Endothelial cell of umbilical vein (primary cell): ENCODE results near the gene LRRFIP2. TPM values are rescaled to one million over a fixed set of nuclear protein-coding genes. Genes with fewer than 3 reads are reported as not detected.

Experiments used
- BruUV-seq: library from RNA; stranded (reverse); fragments of 400-500 nt; replicated peaks from 2 replicates; lab custom pipeline; 2021; lab: Mats Ljungman, UMichigan
- CTCF ChIA-PET: fragments of 300-600, 350-600 bp; sonication (Branson Sonifier 250); formaldehyde crosslinking; loops from one replicate; lab custom pipeline; 2021; ENCODE audit warnings: antibody characterized with exemption, inconsistent platforms; lab: Charles Lee
- POLR2A ChIA-PET: fragments of 300-600, 350-600 bp; sonication (Branson Sonifier 250); formaldehyde crosslinking; loops from one replicate; lab custom pipeline; 2021; ENCODE audit warnings: antibody characterized with exemption, inconsistent platforms; lab: Charles Lee
- DNase-seq: peaks from one replicate; pipeline ENCODE4 v3.0.0-alpha.2; 2011; ENCODE audit warnings: low read depth, low spot score
- FAIRE-seq: peaks from 2 replicates; lab custom pipeline; 2011; peaks lifted over from hg19 to GRCh38; lab: Jason Lieb, UNC
- H2AFZ ChIP-seq: 2 replicates; pipeline ENCODE4 v1.6.0; 2012; ENCODE audit warnings: low read depth, low read length, control low read depth, inconsistent platforms
- H3K27ac ChIP-seq: 2 replicates; pipeline ENCODE4 v1.5.1; 2011; ENCODE audit warnings: low read depth, mild to moderate bottlenecking, control low read depth, low read length, moderate library complexity; ENCODE audit not compliant: insufficient read depth
- H3K27me3 ChIP-seq, 2 experiments: 2 replicates each; pipeline versions ENCODE4 v1.6.0 to v1.6.1; 2011; ENCODE audit warnings: low read length in 2 of 2, mixed read lengths in 1 of 2; ENCODE audit not compliant: control insufficient read depth in 2 of 2, insufficient read depth in 2 of 2
- H3K36me3 ChIP-seq, 2 experiments: 2 replicates in 1 of 2; 3 replicates in 1 of 2; pipeline ENCODE4 v1.5.1; 2011; ENCODE audit warnings: low read length in 2 of 2, mild to moderate bottlenecking in 1 of 2, moderate library complexity in 1 of 2; ENCODE audit not compliant: control insufficient read depth in 2 of 2, insufficient read depth in 2 of 2; ENCODE audit errors: extremely low read depth in 1 of 2
- H3K4me1 ChIP-seq: 3 replicates; pipeline ENCODE4 v1.5.1; 2011; ENCODE audit warnings: mild to moderate bottlenecking, low read length; ENCODE audit not compliant: control insufficient read depth, insufficient read depth; ENCODE audit errors: extremely low read depth
- H3K4me2 ChIP-seq: 2 replicates; pipeline ENCODE4 v1.6.1; 2011; ENCODE audit warnings: low read length, control low read depth, mixed read lengths; ENCODE audit not compliant: insufficient read depth
- H3K4me3 ChIP-seq, 3 experiments: fragments of 200-600 bp in 1 of 3; sonication (generic), shearing (Covaris generic) in 1 of 3; replicated peaks in 1 of 3; 2 replicates each; pipeline ENCODE4 v1.5.1; 2011 to 2016; ENCODE audit warnings: control low read depth in 3 of 3, low read length in 3 of 3, mild to moderate bottlenecking in 2 of 3, inconsistent platforms in 1 of 3, low read depth in 1 of 3, moderate library complexity in 1 of 3; ENCODE audit not compliant: insufficient read depth in 1 of 3
- H3K79me2 ChIP-seq: 2 replicates; pipeline ENCODE4 v1.6.0; 2012; ENCODE audit warnings: low read length, inconsistent platforms; ENCODE audit not compliant: control insufficient read depth, insufficient read depth
- H3K9ac ChIP-seq: replicated peaks from 2 replicates; pipeline ENCODE3; 2011; ENCODE audit warnings: low read length, control low read depth; ENCODE audit not compliant: insufficient read depth; ENCODE audit errors: extremely low read depth
- H3K9me1 ChIP-seq: replicated peaks from 3 replicates; pipeline ENCODE4 v1.6.0; 2011; ENCODE audit warnings: mild to moderate bottlenecking, low read length; ENCODE audit not compliant: control insufficient read depth, insufficient read depth; ENCODE audit errors: extremely low read depth
- H3K9me3 ChIP-seq: replicated peaks from 2 replicates; pipeline ENCODE4 v1.5.1; 2012; ENCODE audit warnings: low read length, inconsistent platforms; ENCODE audit not compliant: control insufficient read depth, insufficient read depth
- H4K20me1 ChIP-seq: replicated peaks from 2 replicates; pipeline ENCODE3; 2011; ENCODE audit warnings: mild to moderate bottlenecking, low read length; ENCODE audit not compliant: control insufficient read depth, insufficient read depth; ENCODE audit errors: extremely low read depth
- CTCF ChIP-seq, 2 donors: IDR thresholded peaks; 1 replicate in 1 of 2; 2 replicates in 1 of 2; pipeline ENCODE4 v1.5.1; 2011; ENCODE audit warnings: low read length in 2 of 2, mild to moderate bottlenecking in 2 of 2, moderate library complexity in 2 of 2, control low read depth in 1 of 2, inconsistent platforms in 1 of 2, low read depth in 1 of 2; ENCODE audit not compliant: insufficient read depth in 1 of 2; ENCODE audit errors: extremely low read depth in 1 of 2
- EZH2 ChIP-seq: IDR thresholded peaks from 2 replicates; pipeline ENCODE4 v1.6.1; 2012; ENCODE audit warnings: borderline replicate concordance, low read depth, mild to moderate bottlenecking, moderate library complexity, low read length, inconsistent platforms; ENCODE audit not compliant: severe bottlenecking
- FOS ChIP-seq: IDR thresholded peaks from 2 replicates; pipeline ENCODE4 v1.6.1; 2011; ENCODE audit warnings: mild to moderate bottlenecking, low read length, moderate library complexity, borderline replicate concordance; ENCODE audit not compliant: insufficient read depth
- GATA2 ChIP-seq: IDR thresholded peaks from 2 replicates; pipeline ENCODE4 v1.7.0; 2011; ENCODE audit warnings: low read depth, mild to moderate bottlenecking, moderate library complexity, mixed read lengths, low read length; ENCODE audit not compliant: insufficient read length, insufficient read depth
- JUN ChIP-seq: IDR thresholded peaks from 2 replicates; pipeline ENCODE4 v1.6.1; 2011; ENCODE audit warnings: borderline replicate concordance, low read depth; ENCODE audit not compliant: insufficient read length, insufficient read depth
- MAX ChIP-seq: IDR thresholded peaks from 2 replicates; pipeline ENCODE4 v1.6.1; 2011; ENCODE audit not compliant: insufficient read depth, insufficient read length
- MYC ChIP-seq: IDR thresholded peaks from one replicate; pipeline ENCODE4 v1.6.1; 2011; ENCODE audit warnings: mild to moderate bottlenecking, low read depth, low read length
- POLR2A ChIP-seq: IDR thresholded peaks from 2 replicates; pipeline ENCODE4 v1.6.1; 2012; ENCODE audit warnings: low read depth, mild to moderate bottlenecking, control low read depth, low read length
- POLR2AphosphoS5 ChIP-seq: IDR thresholded peaks from 2 replicates; pipeline ENCODE4 v1.6.1; 2012; ENCODE audit warnings: low read depth, mild to moderate bottlenecking, control low read depth, low read length, moderate library complexity; ENCODE audit not compliant: insufficient read depth
- dilution Hi-C: fragments of 300-500 bp; cut with MboI; formaldehyde crosslinking; loops from one replicate; pipeline ENCODE4 v1.15.0; 2019; ENCODE audit warnings: low sequenced_read_pairs; ENCODE audit not compliant: extremely low pct_ligation_motif_present
- intact Hi-C: fragments of 100-400 bp; cut with micrococcal nuclease; formaldehyde crosslinking; loops from one replicate; pipeline ENCODE4 v1.10.0; 2022
- polyA plus RNA-seq, 4 experiments: library from polyadenylated mRNA; depleted of rRNA in 3 of 4; stranded (reverse) in 3 of 4; unstranded in 1 of 4; fragments of >200 nt; gene quantifications; 2 replicates each; pipeline versions ENCODE4 v1.2.1 to v1.2.3, GENCODE V29; 2011 to 2012; ENCODE audit warnings: missing spikeins in 1 of 4
- small RNA-seq: library from RNA; depleted of rRNA; stranded (forward); fragments of <200 nt; gene quantifications from one replicate; pipeline ENCODE3, GENCODE V24; 2012; ENCODE audit warnings: low replicate concordance, low read depth; ENCODE audit not compliant: insufficient read depth, insufficient read length
- total RNA-seq: library from RNA; stranded (reverse); gene quantifications from 2 replicates; pipeline ENCODE4 v1.2.3, GENCODE V29; 2021

LRRFIP2 gene
- total and polyA plus RNA-seq, 2 donors (not counting 3 experiments of a cell fraction or from before 2014, with no cell fraction given) = 20.8 to 78.9 TPM

DNA sequence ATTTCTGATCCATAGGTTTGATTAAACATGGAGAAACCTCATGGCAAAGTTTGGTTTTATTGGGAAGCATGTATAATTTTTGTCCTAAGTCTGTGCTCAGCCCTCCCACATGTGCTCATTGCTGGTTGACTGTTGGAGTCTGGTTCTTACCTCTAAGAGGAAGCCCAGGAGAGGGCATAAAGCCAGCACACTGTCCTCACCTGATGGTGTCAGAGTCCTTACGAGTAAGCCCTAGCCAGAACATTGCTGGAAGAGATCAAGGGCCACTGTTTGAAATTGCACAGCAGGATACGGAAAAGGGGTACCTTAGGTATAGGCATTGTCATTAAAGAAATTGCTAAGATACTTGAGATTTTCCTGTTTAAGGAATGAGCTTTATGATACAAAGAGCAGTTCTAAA lies 159.8 kb downstream of the LRRFIP2 start:
- Histone ChIP-seq H3K9ac (no peak overlapping the region), H3K9me3 (no peaks in the 10 kb centered on the region), H3K27ac (no peak overlapping the region), H2AFZ (no peak overlapping the region), H3K4me2 (no peak overlapping the region), H3K36me3 (peaks cover 9 to 12% of the 10 kb centered on the region in 2 experiments), H3K9me1 (no peaks in the 10 kb centered on the region), H3K4me3 (no peak overlapping the region), H3K27me3 (no peaks in the 10 kb centered on the region), H4K20me1 (no peaks in the 10 kb centered on the region), H3K4me1 (no peaks in the 10 kb centered on the region), H3K79me2 (no peaks in the 10 kb centered on the region)
- BruUV-seq = no TSS peak
- dilution Hi-C loops = no loop called here
- TF ChIP-seq FOS = no peak
- no peak for TF ChIP-seq EZH2
- no peak for TF ChIP-seq CTCF (IDR thresholded peaks at IDR 0.05; ENCODE audit: extremely low read depth in 1 of 2, insufficient read depth in 1 of 2, low read depth in 1 of 2, low read length in 2 of 2)
- no peak for TF ChIP-seq MYC
- no peak for TF ChIP-seq JUN
- TF ChIP-seq GATA2 = no peak
- TF ChIP-seq POLR2AphosphoS5 = no peak
- no peak for TF ChIP-seq MAX
- no peak for TF ChIP-seq POLR2A
- no peak for DNase-seq
- FAIRE-seq = no peak
- intact Hi-C loops = no loop called here
- CTCF ChIA-PET = interaction anchor here (1.0 to 1.7 kb wide), 2 partner anchors 10 to 26 kb away, joined by 3 to 12 read pairs; no protein-coding TSS in a partner anchor
- POLR2A ChIA-PET = no interaction called here

Small RNA genes within 50 kb of the gene (small RNA-seq; reads per million reads assigned to genes)
- gene RF00019 (not detected), gene RNU6-1301P (not detected)

Other genes starting within 250 kb of the LRRFIP2 start
- gene TRANK1, start 229.5 kb downstream of the LRRFIP2 start, total RNA-seq = 8.0 and 14.4 TPM in 2 replicates
- 3.5 and 4.6 TPM in 2 replicates for gene TRANK1, start 229.5 kb downstream of the LRRFIP2 start, polyA plus RNA-seq
- gene EPM2AIP1, start 181.5 kb downstream of the LRRFIP2 start, total RNA-seq = 13.9 and 15.1 TPM in 2 replicates
- gene EPM2AIP1, start 181.5 kb downstream of the LRRFIP2 start, polyA plus RNA-seq = 4.5 and 5.4 TPM in 2 replicates
- gene MLH1, start 181.1 kb downstream of the LRRFIP2 start, total RNA-seq = 30.1 and 32.9 TPM in 2 replicates
- gene MLH1, start 181.1 kb downstream of the LRRFIP2 start, polyA plus RNA-seq = 19.2 and 22.2 TPM in 2 replicates
- gene GOLGA4, start 68.7 kb upstream of the LRRFIP2 start, total RNA-seq = 58.3 and 69.6 TPM in 2 replicates
- gene GOLGA4, start 68.7 kb upstream of the LRRFIP2 start, polyA plus RNA-seq = 5.1 and 7.6 TPM in 2 replicates